ENCODE measurements around the gene COL4A6.

The COL4A6 gene

GRCh38 chrX:108156082-108156481 lies 282.1 kb downstream of the COL4A6 start:
- no peak for DNase-seq

- DNase-seq = no peak
These were observed 289.7 kb downstream of the COL4A6 start for GRCh38 chrX:108148524-108148923.

- no peak for DNase-seq
These were observed 299.2 kb downstream of the COL4A6 start for GRCh38 chrX:108138814-108139702.

GRCh38 chrX:108134724-108135123 lies 303.5 kb downstream of the COL4A6 start:
- DNase-seq = no peak

- DNase-seq = no peak
These were observed 305.3 kb downstream of the COL4A6 start for GRCh38 chrX:108132876-108133275.

GRCh38 chrX:108132034-108132433 lies 306.2 kb downstream of the COL4A6 start:
- DNase-seq = no peak

- no peak for DNase-seq
These were observed 306.8 kb downstream of the COL4A6 start for GRCh38 chrX:108131471-108131870.

GRCh38 chrX:108130889-108131288 lies 307.3 kb downstream of the COL4A6 start:
- DNase-seq = no peak

- no peak for DNase-seq
These were observed 311.1 kb downstream of the COL4A6 start for GRCh38 chrX:108127152-108127551.

GRCh38 chrX:108126661-108127060 lies 311.6 kb downstream of the COL4A6 start:
- no peak for DNase-seq

- no peak for DNase-seq
These were observed 314.4 kb downstream of the COL4A6 start for GRCh38 chrX:108123591-108124366.

GRCh38 chrX:108122748-108123147 lies 315.5 kb downstream of the COL4A6 start:
- no peak for DNase-seq

- no peak for DNase-seq
These were observed 316.9 kb downstream of the COL4A6 start for GRCh38 chrX:108121291-108121690.

GRCh38 chrX:108117988-108118387 lies 320.2 kb downstream of the COL4A6 start:
- DNase-seq = no peak

GRCh38 chrX:108114541-108114940 lies 323.7 kb downstream of the COL4A6 start:
- no peak for DNase-seq
